Stimulated activated CD4-positive, alpha-beta T cell treated with anti-CD3 and anti-CD28 coated beads, Interleukin-12 subunit alpha, Interleukin-12 subunit beta, amount 100 ng/mL, for 4 hours (primary cell): Measurements from ENCODE around the gene CSTPP1.
A peak's percentile ranks its signal among the peaks of the same experiment; 100 is the strongest.
"Not testable (repeated sequence)": the region's sequence is repeated elsewhere in the genome, so short reads cannot be mapped to it uniquely, and the experiment has no call there.

ENCODE experiments used
- DNase-seq: peaks from one replicate; pipeline ENCODE4 v3.0.0-alpha.2; 2020

Gene CSTPP1

DNA sequence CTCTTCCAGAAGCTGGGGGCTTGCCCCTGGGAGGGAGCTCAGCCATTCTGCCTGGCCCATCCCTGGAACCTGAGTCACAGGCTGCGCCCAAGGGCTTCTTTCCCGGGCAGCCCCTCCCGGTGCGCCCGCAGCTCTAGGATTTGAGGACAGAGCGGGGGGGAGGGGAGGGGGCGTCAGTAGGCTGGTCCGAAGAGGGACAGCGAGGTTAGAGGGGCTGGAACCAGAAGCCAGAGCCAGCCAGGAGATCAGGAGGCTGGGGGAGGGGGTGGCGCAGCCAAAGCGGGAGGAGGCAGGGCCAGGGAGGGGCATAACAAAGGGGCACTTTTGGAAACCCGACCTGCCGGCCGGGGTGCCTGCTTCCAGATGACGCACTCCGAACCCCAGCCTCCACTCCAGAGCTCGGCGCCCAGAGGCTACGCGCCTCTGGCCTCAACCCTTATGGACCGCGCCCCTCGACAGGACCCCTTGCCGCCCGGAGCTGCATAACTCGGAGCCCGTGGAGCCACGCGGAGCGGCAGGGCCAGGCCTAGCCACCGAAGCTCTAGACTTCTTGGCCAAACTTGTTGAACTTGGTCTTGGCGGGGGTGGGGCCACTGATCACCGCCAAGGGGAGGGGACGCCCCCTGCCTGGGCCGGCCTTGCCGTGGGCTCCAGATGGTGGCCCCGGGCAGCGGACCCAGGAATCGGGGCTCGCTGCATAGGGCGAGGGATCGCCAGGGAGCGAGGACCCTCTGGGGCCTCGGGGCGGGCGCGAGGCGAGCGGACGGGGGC, 248.9 kb downstream of the CSTPP1 start:
- no peak for DNase-seq

DNA sequence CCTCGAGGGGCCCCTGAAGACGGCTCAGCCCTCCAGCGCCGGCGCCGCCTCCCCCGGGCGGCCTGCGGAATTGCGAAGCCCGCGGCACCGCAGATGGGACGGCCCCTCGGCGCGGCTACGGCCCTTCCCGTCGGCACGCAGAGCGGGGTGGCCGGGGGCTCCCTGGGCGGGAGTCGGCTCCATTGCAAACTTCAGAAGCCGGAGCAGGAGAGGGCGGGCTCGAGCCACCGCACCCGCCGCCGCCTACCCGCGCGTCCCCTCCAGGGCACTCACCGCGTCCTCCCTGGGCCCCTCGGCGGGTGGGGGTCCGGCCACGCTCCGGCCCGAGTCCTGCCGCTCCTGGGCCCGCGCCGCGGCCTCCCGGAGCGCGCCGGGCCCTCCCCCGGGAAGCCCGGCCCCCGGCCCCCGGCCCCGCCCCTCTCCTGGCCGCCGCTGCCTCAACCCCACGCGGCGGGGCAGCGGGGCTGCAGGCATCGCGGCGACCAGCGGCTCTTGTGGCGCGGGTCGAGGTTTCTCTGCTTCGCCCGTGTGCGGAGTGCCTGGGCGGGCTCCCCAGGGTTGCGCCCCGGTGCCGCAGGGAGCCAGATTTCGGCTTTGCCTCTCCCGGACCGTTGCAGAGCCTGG, 249.6 kb downstream of the CSTPP1 start, which contains the start of gene PACSIN3:
PACSIN3 (minus strand) TSS at position 359 of the 624 bp plus-strand sequence. CDS start 3,707 bp downstream, outside the sequence.
- peak; percentile 53 for DNase-seq

DNA sequence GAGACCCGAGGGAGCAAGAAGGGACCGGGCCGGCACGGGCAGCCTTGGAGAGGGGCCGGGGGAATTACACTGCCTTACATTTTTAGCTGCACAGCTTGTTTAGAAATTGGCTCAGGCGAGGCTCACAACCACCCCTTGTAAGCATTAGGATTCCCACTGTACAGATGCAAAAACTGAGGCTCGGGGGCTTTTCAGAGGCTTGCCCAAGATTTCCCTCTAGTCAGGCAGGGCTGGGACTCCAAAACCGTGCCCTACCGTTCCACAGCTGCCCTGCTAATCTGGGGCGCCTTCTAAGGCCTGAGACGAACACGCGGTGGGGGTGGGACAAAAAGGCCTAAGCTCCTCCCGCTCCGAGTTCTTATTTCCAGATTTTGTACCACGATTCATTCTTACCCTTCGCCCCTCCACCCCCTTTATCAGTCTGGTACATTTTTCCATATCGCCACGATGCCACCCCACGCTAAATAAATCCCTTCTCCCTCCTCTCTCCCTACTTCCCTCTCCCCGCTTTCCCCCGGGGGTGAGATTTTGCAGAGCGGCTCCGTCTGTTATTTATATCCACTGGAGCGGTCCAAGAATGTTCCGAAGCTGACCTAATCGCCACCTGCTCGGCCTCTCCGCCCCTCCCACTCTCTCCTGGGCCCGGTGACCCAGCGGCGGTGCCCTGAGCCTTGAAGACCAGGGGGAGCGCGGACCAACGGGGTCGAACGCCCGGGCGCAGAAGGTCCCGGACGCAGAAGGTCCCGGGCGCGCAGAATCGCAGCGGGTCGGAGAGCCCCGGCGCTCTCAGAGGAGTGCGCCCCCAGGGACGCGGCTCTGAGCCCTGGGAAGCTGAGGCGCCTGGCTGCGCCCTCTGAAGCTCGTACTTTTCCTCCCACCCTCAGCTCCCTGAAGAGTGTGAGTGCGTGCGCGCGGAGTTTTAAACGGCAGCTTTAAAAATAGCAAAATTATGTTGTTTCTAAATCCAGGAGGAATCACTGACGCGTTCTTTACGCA, 250.4 kb downstream of the CSTPP1 start:
- DNase-seq = peak; percentile 49

DNA sequence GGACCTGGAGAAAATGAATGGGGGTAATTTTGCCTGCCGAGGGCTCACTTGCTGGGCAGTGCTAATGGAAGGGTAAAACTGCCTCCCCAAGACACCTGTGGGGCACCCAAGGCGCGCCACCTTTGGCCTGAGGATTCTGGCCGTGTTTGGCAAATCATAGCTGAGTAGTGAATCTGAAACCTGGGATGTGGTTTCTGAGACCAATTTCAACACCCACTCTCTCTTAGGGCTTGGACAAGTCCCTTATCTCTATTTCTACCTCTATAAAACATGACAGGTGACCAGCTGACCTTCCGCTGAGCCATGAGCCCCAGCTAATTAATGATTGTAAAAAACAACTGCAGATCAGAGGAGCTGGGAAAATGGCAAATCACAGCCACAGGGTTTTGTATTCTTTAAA, 251.2 kb downstream of the CSTPP1 start:
- DNase-seq = no peak

DNA sequence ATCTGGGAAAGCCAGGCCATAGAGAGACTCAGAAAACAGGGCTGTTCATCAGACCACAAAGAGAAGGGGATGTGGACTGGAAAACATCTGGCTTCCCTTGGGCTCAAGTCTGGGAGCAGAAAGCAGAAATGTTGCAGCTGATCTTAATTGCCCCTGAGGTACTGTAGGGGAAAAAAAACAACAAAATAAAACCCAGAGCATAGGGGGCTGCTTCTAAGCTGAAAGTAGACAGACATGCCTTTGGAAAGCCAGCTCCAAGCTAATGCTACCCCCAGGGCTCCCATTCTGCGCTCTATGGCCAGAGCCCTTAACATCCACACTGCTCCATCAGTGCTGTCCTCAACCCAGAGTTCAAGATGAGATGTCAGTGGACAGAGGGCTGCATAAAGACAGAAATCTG, 251.7 kb downstream of the CSTPP1 start:
- DNase-seq = no peak

DNA sequence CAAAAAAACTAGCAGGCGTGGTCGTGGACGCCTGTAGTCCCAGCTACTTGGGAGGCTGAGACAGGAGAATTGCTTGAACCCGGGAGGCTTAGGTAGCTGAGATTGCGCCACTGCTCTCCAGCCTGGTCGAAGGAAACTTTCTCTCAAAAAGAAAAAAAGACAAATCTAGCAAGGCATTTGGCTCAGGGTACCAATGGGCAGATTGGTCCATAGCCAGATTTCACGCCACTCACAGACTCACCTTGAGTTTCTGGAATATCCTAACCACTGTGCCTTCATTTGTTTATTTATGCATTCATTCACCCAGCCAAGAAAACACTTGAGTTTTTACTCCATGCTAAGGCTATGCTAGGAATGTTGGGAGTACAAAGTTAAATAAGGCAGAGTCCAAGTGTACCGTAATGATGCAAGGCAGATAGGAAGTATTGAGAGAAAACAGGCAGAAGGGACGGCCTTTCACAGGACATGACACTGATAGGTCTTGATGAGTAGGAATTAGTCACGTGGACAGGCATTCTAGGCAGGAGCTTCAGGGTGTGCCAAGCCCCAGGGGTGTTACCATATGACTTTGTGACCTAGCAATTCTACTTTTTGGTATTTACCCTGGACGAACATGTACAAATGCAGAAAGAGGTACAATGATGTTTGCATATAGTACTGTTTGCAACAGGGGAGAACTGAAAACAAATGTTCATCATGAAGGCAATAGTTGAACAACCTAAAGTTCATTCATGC, 252.7 kb downstream of the CSTPP1 start:
- no peak for DNase-seq

DNA sequence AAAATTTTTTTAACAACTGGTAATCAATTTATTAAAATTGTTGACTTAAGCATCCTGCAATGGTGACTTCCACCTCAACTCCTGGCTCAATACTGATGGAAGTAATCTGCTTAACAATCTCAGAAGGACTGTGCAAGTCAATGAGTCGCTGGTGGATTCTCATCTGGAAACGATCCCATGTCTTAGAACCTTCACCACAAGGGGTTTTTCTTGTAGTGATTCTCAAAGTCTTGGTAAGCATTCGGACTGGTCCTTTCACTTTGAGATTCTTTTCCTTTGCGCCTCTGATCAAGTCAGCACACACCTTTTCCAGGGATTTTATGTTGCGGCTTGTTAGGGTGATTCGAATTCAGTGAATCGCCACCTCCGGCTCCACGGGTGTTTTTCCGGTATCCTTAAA, 254.6 kb downstream of the CSTPP1 start:
- DNase-seq = not testable (repeated sequence)

DNA sequence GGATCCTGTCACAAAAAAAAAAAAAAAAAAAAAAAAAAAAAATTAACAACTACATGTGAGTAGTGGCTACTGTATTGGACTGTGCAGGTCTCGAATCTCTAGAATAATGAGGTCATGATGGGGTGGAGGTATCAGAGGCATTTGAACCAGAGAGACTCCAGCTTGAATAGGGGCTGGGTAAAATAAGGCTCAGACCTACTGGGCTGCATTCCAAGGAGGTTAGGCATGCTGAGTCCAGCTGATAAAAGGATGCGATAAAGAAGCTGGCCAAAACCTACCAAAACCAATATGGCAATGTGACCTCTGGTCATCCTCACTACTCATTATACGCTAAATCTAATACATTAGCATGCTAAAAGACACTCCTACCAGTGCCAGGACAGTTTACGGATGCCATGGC, 255.6 kb downstream of the CSTPP1 start:
- DNase-seq = no peak

DNA sequence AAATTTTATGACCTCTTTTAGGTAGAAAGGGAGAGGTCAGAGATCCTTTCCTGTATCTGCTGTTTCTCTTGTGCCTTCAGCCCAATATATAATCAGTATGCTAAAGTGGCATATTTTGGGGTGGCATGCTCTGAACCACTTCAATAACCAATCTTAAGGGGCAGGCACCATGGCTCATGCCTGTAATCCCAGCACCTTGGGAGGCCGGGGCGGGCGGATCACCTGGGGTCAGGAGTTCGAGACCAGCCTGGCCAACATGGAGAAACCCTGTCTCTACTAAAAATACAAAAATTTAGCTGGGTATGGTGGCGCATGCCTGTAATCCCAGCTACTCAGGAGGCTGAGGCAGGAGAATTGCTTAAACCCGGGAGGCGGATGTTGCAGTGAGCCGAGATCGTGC, 261.6 kb downstream of the CSTPP1 start:
- DNase-seq = not testable (repeated sequence)

DNA sequence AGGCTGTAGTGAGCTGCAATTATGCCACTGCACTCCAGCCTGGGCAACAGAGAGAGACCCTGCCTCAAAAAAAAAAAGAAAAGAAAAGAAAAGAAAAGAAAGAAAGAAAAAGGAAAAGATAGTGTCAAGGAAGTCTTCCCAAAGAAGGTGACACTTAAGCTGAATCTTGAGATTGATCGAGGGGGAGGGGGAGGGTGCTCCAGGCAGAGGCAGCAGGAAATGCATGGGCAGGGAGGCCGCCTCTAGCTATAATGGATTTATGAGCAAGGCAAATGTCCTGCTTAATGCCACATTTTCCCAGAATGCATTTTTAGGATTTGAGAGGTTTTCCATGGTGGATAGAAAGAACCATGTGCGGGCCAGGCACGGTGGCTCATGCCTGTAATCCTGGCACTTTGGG, 264.5 kb downstream of the CSTPP1 start:
- DNase-seq = no peak

DNA sequence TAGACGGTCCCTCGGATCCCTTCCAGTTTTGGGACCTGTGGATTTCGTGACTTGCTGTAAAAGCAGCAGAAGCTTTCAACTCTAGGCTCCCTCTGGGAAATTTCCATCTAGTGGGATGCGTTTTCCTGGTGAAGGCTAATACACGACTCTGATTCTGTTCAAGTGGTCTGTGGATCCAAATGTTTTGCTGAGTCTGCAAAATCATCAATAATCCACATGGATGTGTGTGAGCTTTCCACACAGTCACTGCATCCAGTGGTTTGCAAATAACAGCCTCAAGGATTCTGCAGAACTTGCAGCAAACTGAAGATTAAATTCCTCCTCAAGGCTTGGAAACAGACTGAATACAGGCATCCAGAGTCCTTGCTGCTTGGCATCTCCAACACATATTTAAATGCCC, 266.0 kb downstream of the CSTPP1 start:
- DNase-seq = no peak

DNA sequence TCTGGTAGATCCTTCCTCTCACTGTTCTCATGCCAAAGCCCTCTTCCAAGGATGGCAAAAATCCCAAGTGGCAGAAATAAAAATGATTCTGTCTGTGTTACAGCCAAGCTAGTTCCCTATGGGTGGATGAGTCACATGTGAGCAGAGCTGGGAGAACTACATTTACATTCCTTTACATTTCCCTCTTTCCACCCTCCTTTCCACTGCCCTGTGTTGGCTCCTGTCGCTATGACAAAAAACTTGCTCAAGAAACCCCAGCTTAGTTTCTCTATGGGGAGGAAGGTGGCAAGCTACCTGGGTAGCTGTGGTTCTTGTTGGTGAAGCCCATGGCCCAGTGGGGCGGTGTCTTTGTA, 268.1 kb downstream of the CSTPP1 start:
- DNase-seq = no peak

DNA sequence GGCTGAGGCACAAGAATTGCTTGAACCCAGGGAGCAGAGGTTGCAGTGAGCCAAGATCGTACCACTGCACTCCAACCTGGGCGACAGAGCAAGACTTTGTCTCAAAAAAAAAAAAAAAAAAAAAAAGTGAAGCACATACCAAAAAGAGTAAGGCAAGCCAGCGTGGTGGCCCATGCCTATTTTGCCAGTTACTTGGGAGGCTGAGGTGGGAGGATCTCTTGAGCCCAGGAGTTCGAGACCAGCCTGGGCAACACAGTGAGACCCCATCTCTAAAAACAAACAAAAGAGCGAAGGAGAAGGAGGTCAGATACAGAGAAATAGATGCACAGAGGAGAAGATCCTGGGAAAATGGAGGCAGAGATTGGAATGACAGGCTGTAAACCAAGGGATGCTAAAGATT, 270.0 kb downstream of the CSTPP1 start:
- not testable (repeated sequence) for DNase-seq

DNA sequence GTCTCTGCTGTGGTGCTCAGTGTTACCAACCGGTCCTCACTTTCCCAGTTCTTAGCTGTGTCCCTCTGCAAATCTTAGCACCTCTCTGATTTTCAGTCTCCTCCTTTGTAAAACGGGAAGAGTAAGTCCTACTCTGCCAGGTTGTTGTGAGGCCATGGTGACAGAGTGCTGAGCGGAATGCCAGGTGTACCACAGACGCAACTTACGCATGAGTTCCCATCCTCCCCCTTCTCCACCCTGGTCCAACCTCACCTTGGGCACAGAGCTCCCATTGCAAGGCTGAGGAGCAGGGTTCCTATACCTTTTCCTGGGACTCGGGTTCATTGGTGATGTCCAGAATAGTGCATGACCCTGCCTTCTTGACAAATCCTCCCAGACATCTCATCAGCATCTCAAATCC, 270.9 kb downstream of the CSTPP1 start:
- DNase-seq = no peak

DNA sequence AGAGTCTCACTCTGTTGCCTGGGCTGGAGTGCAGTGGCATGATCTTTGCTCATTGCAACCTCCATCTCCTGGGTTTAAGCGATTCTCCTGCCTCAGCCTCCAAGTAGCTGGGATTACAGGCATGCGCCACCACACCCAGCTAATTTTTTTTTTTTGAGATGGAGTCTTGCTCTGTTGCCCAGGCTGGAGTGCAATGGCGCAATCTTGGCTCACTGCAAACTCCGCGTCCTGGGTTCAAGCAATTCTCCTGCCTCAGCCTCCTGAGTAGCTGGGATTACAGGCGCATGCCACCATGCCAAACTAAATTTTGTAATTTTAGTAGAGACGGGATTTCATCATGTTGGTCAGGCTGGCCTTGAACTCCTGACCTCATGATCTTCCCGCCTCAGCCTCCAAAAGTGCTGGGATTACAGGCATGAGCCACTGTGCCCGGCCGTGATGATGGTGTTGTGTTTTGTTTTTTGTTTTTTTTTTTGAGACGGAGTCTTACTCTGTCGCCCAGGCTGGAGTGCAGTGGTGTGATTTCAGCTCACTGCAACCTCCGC, 271.5 kb downstream of the CSTPP1 start:
- DNase-seq = not testable (repeated sequence)

DNA sequence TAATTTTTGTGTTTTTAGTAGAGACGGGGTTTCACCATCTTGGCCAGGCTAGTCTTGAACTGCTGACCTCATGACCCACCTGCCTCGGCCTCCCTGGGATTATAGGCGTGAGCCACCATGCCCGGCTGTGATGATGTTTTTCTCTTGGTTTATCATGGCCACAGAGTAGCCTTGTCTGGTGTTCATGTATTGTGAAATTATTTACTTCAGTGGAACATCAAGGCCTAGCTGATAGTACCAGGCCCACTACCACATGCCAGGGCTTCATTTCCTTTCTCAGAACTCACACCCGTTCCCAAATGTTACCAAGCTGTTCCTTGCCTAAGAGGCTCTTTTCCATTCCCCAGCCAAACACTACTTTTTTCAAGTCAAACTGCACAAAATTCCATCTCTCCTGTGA, 272.1 kb downstream of the CSTPP1 start:
- no peak for DNase-seq
